GM19467 (cell line): ENCODE results near the gene SEL1L.
"Not testable (repeated sequence)": the region's sequence is repeated elsewhere in the genome, so short reads cannot be mapped to it uniquely, and the experiment has no call there.

ENCODE experiments used
- ATAC-seq: cut with Tn5 transposase; IDR thresholded peaks from one replicate; pipeline ENCODE4 v1.9.1; 2021; ENCODE audit warnings: mild to moderate bottlenecking, moderate library complexity; ENCODE audit not compliant: unreplicated experiment

Gene SEL1L

GRCh38 chr14:81533536-81534343 lies at the start of gene SEL1L:
Gene SEL1L, minus strand, starts transcription at chr14:81533853. Its CDS starts 109 bp downstream, at chr14:81533744.
- ATAC-seq = peak; percentile 94

DNA sequence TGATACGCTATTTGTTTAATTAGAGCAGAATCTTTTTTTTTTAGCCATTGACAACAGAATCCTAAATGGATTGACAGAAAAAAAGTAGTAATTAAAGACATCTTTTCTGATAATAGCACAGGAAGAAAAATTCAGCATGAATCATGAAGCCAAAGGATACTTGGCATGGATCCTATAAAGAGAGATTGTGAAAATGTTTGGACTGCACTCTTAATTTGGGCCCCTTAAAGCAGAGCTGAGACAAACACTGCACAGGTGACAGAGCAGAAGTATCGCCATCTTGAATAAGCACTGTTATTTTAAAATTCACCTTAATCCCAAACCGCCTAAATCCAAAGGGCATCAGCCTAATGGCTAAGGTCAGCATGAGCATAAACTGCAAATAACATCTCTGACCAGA lies 48.8 kb upstream of the SEL1L start:
- ATAC-seq = no peak

DNA sequence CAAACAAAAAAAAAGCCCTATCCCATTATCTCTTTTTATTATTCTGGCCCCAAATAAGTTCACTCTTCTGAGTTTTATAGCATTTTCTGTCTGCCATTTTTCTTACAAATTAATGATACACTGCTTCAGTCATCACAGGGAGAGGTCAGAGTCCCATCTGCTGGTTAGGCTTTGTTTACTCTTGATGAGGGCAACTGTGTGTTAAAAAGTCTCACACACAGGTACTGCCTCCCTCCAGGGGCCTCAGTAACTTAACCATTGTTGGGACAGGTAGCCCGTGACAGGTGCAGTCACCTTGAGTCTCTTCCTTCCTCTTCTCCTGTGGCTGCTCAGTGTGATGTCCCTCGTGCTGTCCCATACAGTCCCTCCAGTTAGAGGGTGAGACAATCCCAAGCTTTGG lies 45.5 kb upstream of the SEL1L start:
- ATAC-seq = no peak

- no peak for ATAC-seq
Measured at GRCh38 chr14:81571437-81571836, 37.8 kb upstream of the SEL1L start.

GRCh38 chr14:81567302-81567701 lies 33.6 kb upstream of the SEL1L start:
- ATAC-seq = no peak

- peak; percentile 66 for ATAC-seq
Measured at GRCh38 chr14:81565441-81566290, 32.0 kb upstream of the SEL1L start.

DNA sequence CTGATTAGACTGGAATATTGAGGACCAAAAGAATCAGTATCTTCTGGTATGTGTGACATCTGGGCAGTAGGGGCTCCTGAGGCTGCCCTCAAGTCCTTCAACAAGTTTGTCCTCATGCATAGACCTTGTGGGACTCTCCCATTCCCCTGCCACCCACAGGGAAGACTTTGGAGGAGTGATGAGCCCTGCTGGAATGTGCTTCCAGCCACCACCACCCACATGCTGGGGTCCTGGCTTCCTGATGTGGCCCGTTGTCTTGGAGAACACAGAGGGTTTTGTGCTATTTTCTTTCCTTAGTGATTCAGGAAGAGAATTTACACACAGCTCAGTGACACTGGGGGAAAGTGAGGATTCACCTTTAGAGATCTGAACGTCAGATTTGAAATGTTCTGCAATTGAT lies 29.2 kb upstream of the SEL1L start:
- ATAC-seq = no peak

GRCh38 chr14:81561084-81561775 lies 27.6 kb upstream of the SEL1L start:
- ATAC-seq = no peak

GRCh38 chr14:81559385-81559784 lies 25.7 kb upstream of the SEL1L start:
- ATAC-seq = no peak

GRCh38 chr14:81557146-81557545 lies 23.5 kb upstream of the SEL1L start:
- no peak for ATAC-seq

GRCh38 chr14:81555684-81556083 lies 22.0 kb upstream of the SEL1L start:
- no peak for ATAC-seq

DNA sequence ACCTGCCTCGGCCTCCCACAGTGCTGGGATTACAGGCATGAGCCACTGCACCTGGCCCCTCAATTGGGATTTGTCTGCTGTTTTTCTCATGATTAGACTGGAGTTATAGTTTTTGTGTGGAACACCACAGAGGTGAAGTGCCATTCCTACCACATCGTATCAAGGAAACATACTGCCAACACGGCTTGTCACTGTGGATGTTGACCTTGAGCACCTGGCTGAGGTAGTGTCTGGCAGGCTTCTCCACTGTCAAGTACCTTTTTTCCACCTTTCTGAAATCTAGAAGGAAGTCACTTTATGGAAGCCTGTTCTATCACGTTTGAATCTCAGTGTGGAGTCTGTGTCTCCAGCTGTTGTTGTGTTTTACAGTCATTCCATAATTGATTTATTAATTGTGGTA lies 21.4 kb upstream of the SEL1L start:
- ATAC-seq = no peak

GRCh38 chr14:81551471-81551870 lies 17.8 kb upstream of the SEL1L start:
- ATAC-seq = no peak

GRCh38 chr14:81550001-81550637 lies 16.5 kb upstream of the SEL1L start:
- ATAC-seq = peak; percentile 90

- ATAC-seq = not testable (repeated sequence)
Measured at GRCh38 chr14:81541206-81541605, 7.6 kb upstream of the SEL1L start.

- no peak for ATAC-seq
Measured at GRCh38 chr14:81537193-81537592, 3.5 kb upstream of the SEL1L start.

GRCh38 chr14:81536241-81536771 lies 2.7 kb upstream of the SEL1L start:
- no peak for ATAC-seq

DNA sequence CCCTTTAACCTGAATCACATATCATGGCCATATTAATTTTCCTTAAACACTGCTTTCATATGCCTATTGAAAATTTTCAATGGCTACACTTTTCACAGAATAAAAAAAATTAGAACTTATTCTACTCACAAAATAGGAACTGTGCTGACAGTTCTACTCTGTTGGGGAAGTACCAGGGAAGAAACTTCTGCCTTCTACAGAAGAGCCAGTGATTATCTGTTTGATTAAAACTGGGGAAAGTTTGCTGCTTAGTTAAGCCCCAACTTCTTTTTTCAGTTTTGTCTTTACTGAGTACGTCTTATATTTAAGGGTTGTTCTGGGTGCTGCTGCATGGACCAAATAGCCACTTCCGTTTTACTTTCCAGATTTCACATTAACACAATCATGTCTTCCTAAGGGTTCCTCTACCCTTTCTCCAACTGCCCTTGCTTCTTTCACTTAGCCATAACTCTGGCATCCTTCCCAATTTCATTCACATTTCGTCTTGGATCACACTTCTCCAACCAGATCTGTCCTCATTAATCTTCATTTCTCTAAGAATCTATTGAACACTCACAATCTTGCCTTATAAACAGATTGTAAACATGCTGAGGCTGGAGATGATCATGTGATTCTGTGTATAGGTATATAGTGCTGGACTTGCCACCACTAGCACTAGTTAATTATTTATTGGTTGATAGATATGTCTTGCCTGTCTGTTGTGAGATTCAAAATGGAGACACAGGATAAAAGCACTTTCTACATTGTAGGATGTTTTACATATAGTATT lies 1.9 kb upstream of the SEL1L start:
- ATAC-seq = no peak

DNA sequence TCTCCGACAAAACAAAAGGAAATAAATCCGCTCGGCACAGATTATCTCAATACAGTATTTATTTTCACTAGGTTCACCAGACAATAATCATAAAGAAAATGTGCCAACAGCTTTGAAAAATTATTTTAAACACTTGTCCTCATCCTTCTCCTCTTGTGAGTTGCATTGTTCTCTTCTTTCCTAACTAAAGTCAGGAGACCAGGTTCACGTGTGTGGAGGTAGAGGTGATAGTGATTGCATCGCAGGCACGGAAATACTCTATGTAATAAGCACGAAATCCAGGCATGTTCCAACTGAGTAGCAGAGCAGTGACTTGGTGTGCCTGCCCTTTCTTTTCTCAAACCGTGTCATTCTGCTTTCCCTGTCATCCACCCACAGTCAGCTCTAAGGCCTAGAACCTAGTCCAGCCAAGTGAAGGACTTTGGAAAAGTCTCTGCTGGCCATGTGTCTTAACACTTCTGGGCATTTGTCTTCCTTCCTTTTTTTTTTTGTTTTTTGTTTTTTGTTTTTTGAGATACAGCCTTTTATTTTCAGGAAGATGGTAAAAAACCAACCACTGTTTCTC lies 939 bp upstream of the SEL1L start:
- no peak for ATAC-seq

DNA sequence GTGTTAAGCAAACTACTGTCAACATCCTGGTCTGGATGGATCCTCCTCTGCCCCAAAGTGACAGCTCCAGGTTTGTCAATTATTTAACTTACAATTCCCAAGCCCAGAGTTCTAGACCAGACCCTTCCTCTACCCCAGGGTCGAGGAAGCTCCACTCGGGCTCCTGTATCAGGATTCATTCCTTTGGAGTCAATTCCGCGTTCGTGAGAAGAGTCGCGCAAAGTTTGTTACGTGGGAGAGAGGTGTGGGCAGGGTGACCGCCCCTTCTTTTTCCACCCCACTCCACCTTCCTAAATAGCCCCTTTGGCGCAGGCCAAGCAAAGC lies 479 bp downstream of the SEL1L start:
- no peak for ATAC-seq
